ENCODE results near the gene DENND4A. TPM values are rescaled to one million over a fixed set of nuclear protein-coding genes. Genes with fewer than 3 reads are reported as not detected.

DENND4A gene
- total and polyA plus RNA-seq, 3 donors from 2014 or later = 16.5 to 65.7 (median 63.4) TPM

- 63% methylated on average over 10 of the region's 10 CpGs for WGBS, 2 donors
- DNase-seq = no peak
- peaks cover 18% of the 10 kb centered on the region for H3K4me1 ChIP-seq
- no peaks in the 10 kb centered on the region for H3K36me3 ChIP-seq (ENCODE audit: low read depth, missing control alignments)
- no peaks in the 10 kb centered on the region for H3K9me3 ChIP-seq
- TF ChIP-seq POLR2A (IDR thresholded peaks at IDR 0.05) (no peak), CTCF (IDR thresholded peaks at IDR 0.05) (no peak)
- intact Hi-C loops (cut with DNase I; ENCODE audit: low total_unique reads) = no loop called here
- H3K4me3 ChIP-seq = no peak overlapping the region
- no peaks in the 10 kb centered on the region for H3K27me3 ChIP-seq
- no peak overlapping the region for H3K27ac ChIP-seq
Observed at GRCh38 chr15:65789759-65790425, 2.2 kb downstream of the DENND4A start.

- Histone ChIP-seq H3K4me3 (no peak overlapping the region), H3K9me3 (no peaks in the 10 kb centered on the region), H3K36me3 (ENCODE audit: low read depth, missing control alignments) (no peaks in the 10 kb centered on the region), H3K4me1 (peaks cover 18% of the 10 kb centered on the region), H3K27me3 (no peaks in the 10 kb centered on the region), H3K27ac (no peak overlapping the region)
- intact Hi-C loops (cut with DNase I; ENCODE audit: low total_unique reads) = no loop called here
- no peak for TF ChIP-seq CTCF (IDR thresholded peaks at IDR 0.05)
- no peak for TF ChIP-seq POLR2A (IDR thresholded peaks at IDR 0.05)
- DNase-seq = no peak
- 70 to 81% methylated on average over 3 of the region's 3 CpGs for WGBS, 2 donors
Observed at GRCh38 chr15:65789105-65789504, 3.0 kb downstream of the DENND4A start.

GRCh38 chr15:65787260-65787659, 4.8 kb downstream of the DENND4A start:
- Histone ChIP-seq H3K4me3 (no peak overlapping the region), H3K27me3 (no peaks in the 10 kb centered on the region), H3K27ac (peak overlapping the region in 1 of 2 donors; percentile 66), H3K9me3 (no peaks in the 10 kb centered on the region), H3K36me3 (ENCODE audit: low read depth, missing control alignments) (no peaks in the 10 kb centered on the region), H3K4me1 (peaks cover 13% of the 10 kb centered on the region)
- TF ChIP-seq POLR2A (IDR thresholded peaks at IDR 0.05) (no peak), CTCF (IDR thresholded peaks at IDR 0.05) (no peak)
- WGBS, 2 donors = 38 to 45% methylated on average over 2 of the region's 2 CpGs
- no peak for DNase-seq
- intact Hi-C loops (cut with DNase I; ENCODE audit: low total_unique reads) = no loop called here

- H3K27ac ChIP-seq = no peak overlapping the region
- 87 to 94% methylated on average over 6 of the region's 6 CpGs for WGBS, 2 donors
- intact Hi-C loops (cut with DNase I; ENCODE audit: low total_unique reads) = no loop called here
- no peak overlapping the region for H3K4me3 ChIP-seq
- no peak for DNase-seq
- no peaks in the 10 kb centered on the region for H3K36me3 ChIP-seq (ENCODE audit: low read depth, missing control alignments)
- TF ChIP-seq CTCF (IDR thresholded peaks at IDR 0.05) (no peak), POLR2A (IDR thresholded peaks at IDR 0.05) (no peak)
- H3K27me3 ChIP-seq = no peaks in the 10 kb centered on the region
- no peaks in the 10 kb centered on the region for H3K9me3 ChIP-seq
- peaks cover 13% of the 10 kb centered on the region for H3K4me1 ChIP-seq
Observed at GRCh38 chr15:65785151-65785550, 6.9 kb downstream of the DENND4A start.

- no peaks in the 10 kb centered on the region for H3K9me3 ChIP-seq
- H3K4me1 ChIP-seq = peaks cover 5% of the 10 kb centered on the region
- WGBS, 2 donors = 65 to 67% methylated on average over 5 of the region's 5 CpGs
- H3K27ac ChIP-seq = no peak overlapping the region
- H3K4me3 ChIP-seq = no peak overlapping the region
- intact Hi-C loops (cut with DNase I; ENCODE audit: low total_unique reads) = no loop called here
- no peaks in the 10 kb centered on the region for H3K36me3 ChIP-seq (ENCODE audit: low read depth, missing control alignments)
- DNase-seq = no peak
- H3K27me3 ChIP-seq = no peaks in the 10 kb centered on the region
- no peak for TF ChIP-seq POLR2A (IDR thresholded peaks at IDR 0.05)
- TF ChIP-seq CTCF (IDR thresholded peaks at IDR 0.05) = no peak
Observed at GRCh38 chr15:65783872-65784271, 8.2 kb downstream of the DENND4A start.
